Vagina (tissue), 2 donors: ENCODE measurements around the gene PUS7.

Source experiments
- CTCF ChIP-seq, 3 experiments: fragments of 450-650 bp in 2 of 3; fragments of 200-600 bp in 1 of 3; sonication (generic) in 1 of 3; IDR thresholded peaks; one replicate each; pipeline ENCODE4 v1.5.1; 2017 to 2019; ENCODE audit warnings: antibody characterized with exemption in 3 of 3, mild to moderate bottlenecking in 2 of 3, moderate library complexity in 2 of 3
- POLR2A ChIP-seq, 2 donors: fragments of 450-650 bp; IDR thresholded peaks; one replicate each; pipeline ENCODE4 v1.6.1; 2017; ENCODE audit warnings: antibody characterized with exemption in 2 of 2, mild to moderate bottlenecking in 2 of 2, moderate library complexity in 2 of 2
- POLR2AphosphoS5 ChIP-seq, 2 donors: sonication (generic); formaldehyde crosslinking; IDR thresholded peaks; one replicate each; pipeline ENCODE4 v1.9.0; 2017; ENCODE audit warnings: antibody characterized with exemption in 2 of 2, mild to moderate bottlenecking in 2 of 2, low read depth in 1 of 2; ENCODE audit not compliant: insufficient read depth in 1 of 2

- no peak for TF ChIP-seq POLR2A (IDR thresholded peaks at IDR 0.05)
- no peak for TF ChIP-seq CTCF (IDR thresholded peaks at IDR 0.05)
- TF ChIP-seq POLR2AphosphoS5 (IDR thresholded peaks at IDR 0.05; ENCODE audit: insufficient read depth in 1 of 2, low read depth in 1 of 2): no peak
Observed at GRCh38 chr7:105538339-105538738, 16.3 kb upstream of the PUS7 start.
